ENCODE results near the gene SLC16A14.
"Not testable (repeated sequence)": the region's sequence is repeated elsewhere in the genome, so short reads cannot be mapped to it uniquely, and the experiment has no call there.

SLC16A14 gene

GRCh38 chr2:230068651-230069055, at the start of gene SLC16A14:
Gene SLC16A14, minus strand, starts transcription at chr2:230068924. Its CDS starts 9,572 bp downstream, at chr2:230059352.
- DNase-seq (ENCODE audit: low read depth): no peak

GRCh38 chr2:230106771-230107170, 38.0 kb upstream of the SLC16A14 start:
- DNase-seq (ENCODE audit: low read depth): no peak

- DNase-seq (ENCODE audit: low read depth): not testable (repeated sequence)
These were observed 33.2 kb upstream of the SLC16A14 start for GRCh38 chr2:230101967-230102366.

- no peak for DNase-seq (ENCODE audit: low read depth)
These were observed 29.1 kb upstream of the SLC16A14 start for GRCh38 chr2:230097841-230098240.

DNA sequence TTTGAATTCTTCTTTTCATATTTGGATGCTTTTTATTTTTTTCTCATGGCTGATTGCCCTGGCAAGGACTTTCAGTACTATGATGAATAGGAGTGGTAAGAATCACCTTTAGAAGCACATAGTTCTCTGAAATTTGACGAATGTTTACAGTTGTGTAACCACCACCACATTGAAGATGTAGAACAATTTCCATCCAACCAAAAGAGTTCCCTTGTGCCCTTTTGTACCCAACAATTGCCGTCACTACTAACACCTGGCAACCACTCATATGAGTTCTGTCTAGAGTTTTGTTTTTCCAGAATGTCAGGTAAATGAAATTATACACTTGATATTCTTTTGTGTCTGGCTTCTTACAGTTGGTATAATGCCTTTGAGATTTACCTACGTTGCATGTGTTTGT, 28.7 kb upstream of the SLC16A14 start:
- no peak for DNase-seq (ENCODE audit: low read depth)

GRCh38 chr2:230090967-230091366, 22.2 kb upstream of the SLC16A14 start:
- no peak for DNase-seq (ENCODE audit: low read depth)

- no peak for DNase-seq (ENCODE audit: low read depth)
These were observed 16.5 kb upstream of the SLC16A14 start for GRCh38 chr2:230085201-230085600.

GRCh38 chr2:230077851-230078547, 9.3 kb upstream of the SLC16A14 start:
- DNase-seq (ENCODE audit: low read depth): no peak

- DNase-seq (ENCODE audit: low read depth): no peak
These were observed 8.1 kb upstream of the SLC16A14 start for GRCh38 chr2:230076819-230077218.

DNA sequence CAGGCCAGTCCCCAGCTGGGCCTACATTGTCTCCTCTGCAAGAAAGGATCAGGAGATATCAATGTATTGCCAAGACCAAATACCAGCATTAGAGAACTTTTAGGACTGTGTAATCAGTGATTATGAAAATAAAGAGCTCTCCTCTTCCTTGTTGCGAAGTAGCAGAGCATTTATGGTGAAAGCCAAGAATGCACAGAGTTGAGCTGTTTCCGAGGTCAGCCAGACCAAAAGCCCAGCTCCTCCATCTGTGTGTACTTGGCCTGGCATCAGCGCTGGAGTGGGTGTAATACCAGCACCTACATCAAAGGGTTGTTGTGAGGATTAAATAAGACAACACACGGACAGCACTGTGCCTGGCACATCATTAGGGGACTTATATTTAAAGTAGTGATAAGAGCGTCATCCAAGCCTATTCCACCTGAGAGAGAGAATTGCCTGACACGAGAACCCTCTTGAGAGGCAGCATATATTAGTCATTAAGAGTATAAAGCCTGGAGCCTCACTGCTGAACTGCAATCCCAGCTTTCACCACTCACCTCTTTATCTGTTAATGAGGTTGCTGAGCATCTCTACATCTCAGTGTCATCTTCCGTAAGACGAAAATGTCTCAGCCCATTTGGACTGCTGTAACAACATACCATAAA, 7.4 kb upstream of the SLC16A14 start:
- DNase-seq (ENCODE audit: low read depth): no peak

DNA sequence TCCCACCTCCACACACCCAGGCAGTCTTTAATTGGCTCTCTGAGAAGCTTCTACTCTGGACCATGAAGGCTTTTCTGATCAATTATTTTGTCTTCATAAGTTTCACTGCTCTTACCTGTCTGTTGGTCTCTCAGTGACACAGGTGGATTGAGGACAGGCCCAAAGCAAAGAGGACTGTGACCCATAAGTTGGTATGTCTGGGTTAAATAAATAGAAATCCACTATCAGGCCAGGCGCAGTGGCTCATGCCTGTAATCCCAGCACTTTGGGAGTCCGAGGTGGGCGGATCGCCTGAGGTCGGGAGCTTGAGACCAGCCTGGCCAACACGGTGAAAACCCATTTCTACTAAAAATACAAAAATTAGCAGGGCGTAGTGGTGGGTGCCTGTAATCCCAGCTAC, 2.7 kb upstream of the SLC16A14 start:
- DNase-seq (ENCODE audit: low read depth): no peak

- no peak for DNase-seq (ENCODE audit: low read depth)
These were observed 678 bp upstream of the SLC16A14 start for GRCh38 chr2:230069402-230069801.

GRCh38 chr2:230068016-230068650, 591 bp downstream of the SLC16A14 start:
- DNase-seq (ENCODE audit: low read depth): no peak

DNA sequence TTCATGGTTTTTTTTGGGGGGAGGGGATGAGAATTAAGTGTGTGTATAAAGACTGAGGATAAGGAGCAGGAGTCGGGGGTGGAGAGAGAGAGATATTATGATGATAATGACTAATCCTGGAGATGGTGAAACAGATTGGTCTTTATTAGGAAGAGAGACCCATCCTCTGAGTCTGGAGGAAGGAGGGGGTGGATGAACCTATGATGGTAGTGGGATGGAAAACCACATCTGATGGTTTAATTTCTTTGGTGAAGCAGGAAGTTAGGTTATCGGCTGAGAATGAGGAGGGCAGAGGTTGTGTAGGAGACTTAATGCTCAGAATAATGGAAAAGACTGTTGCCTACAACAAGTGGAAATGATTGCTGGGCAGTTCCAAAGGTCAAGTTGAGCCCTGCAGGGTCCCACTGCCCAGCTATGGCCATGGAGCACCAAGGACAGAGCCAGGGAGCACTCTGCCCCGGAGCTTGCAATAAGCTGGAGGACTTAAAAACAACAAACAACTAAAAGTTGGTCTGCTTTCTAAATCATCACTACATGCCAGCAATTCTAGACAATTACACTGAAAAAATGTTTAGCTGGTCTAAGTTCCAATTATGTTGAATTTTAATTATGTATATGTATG, 7.9 kb downstream of the SLC16A14 start:
- no peak for DNase-seq (ENCODE audit: low read depth)

DNA sequence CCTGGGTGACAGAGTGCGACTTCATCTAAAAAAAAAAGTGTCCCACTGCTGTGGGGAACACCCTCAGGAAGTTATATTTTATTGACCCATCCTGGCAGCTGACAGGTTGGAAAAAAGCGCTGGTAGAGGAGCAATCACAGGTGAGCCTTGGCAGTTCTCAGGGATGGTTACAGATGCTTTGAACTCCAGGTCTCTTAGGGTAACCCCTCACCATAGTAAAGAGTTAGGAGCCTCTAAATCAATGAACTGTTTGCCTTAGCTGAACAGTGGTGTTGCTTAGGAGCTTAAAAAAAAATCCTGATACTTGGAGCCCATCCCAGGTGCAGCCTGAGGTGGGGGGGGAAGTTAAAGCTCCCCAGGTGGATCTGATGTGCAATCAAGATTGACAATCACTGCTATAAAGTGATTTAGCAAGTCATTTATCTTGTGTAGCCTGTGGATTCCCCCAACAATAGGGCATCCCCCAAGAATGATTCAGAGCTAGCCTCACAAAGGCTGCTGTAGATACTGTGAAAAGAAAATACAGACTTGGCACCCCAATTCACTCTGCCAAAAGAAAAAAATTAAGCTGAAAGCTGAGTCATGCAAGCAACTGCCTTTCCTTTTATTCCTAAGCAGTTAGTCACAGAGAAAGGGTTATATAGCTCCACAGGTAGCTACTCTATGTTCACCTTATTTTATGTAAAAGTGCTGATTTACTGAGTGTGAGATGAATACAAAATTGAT, 14.8 kb downstream of the SLC16A14 start:
- DNase-seq (ENCODE audit: low read depth): no peak

GRCh38 chr2:230052299-230052698, 16.4 kb downstream of the SLC16A14 start:
- no peak for DNase-seq (ENCODE audit: low read depth)

DNA sequence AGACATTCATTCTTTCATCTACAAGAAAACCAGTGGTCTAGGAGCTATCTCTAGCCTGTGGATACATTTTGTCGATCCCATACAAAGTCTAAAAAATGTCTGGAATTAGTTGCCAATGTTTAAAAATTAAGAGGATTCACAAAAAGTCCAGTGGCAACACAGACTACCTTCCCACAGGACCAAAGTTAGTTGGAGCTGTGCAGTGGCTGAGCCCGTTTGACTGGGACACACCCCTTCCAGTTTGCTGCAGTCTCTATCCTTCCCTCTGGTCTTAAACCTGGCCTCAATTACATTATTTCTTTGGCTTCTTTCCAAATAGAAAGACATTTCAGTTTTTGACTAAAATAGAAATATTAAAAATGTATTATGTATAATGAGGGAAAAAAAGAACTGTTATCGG, 18.6 kb downstream of the SLC16A14 start:
- DNase-seq (ENCODE audit: low read depth): no peak

GRCh38 chr2:230048010-230048671, 20.6 kb downstream of the SLC16A14 start:
- DNase-seq (ENCODE audit: low read depth): no peak

DNA sequence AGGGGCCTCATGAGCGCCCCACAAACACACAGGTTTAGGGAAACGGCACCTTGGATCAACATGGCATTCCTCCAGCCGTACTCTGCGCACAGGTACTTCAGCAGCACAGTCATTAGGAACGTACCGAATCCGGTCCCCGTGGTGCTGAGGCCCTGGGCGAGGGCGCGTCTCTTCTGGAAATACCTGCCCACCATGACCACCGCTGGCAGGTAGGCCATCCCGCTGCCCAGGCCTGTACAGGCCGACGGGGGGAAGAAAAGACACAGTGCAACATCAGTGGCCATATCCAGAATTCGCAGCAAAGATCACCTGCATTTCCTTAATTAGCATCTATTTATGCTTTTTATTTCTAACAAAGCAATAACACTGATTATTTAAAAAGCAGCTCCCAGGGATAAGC, 22.2 kb downstream of the SLC16A14 start:
- no peak for DNase-seq (ENCODE audit: low read depth)

- no peak for DNase-seq (ENCODE audit: low read depth)
These were observed 25.3 kb downstream of the SLC16A14 start for GRCh38 chr2:230043461-230043860.

DNA sequence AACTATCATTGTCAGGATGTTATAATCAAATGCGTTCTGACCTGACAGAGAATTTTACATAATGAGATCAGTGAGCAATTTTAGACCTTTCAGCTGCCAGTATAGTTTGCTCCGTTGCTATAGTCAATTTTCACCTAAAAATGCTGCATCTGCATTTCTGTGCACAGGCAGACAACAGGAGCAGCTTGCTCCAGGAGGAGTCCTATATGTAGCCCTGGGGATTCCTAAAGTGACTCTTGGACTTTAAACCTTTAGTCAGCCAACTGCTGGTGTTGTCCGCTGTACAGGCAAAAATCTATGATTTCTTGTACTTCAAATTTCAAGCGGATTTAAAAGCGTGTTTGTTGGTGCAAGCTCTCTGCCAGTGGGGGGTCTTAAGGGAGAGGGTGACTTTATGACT, 25.7 kb downstream of the SLC16A14 start:
- no peak for DNase-seq (ENCODE audit: low read depth)

- DNase-seq (ENCODE audit: low read depth): no peak
These were observed 26.5 kb downstream of the SLC16A14 start for GRCh38 chr2:230042195-230042594.
